A172 (cell line): ENCODE results near the gene GPA33. TPM values are rescaled to one million over a fixed set of nuclear protein-coding genes. Genes with fewer than 3 reads are reported as not detected.

Experiments used
- DNase-seq: peaks from one replicate; pipeline ENCODE4 v3.0.0-alpha.2; 2015; ENCODE audit warnings: low spot score
- total RNA-seq: library from RNA; depleted of rRNA; stranded (reverse); fragments of >200 nt; shearing (Covaris generic); gene quantifications from 2 replicates; pipeline ENCODE4 v1.2.3, GENCODE V29; 2014

The GPA33 gene
- total RNA-seq, 1 experiment from 2014 or later = not detected

DNA sequence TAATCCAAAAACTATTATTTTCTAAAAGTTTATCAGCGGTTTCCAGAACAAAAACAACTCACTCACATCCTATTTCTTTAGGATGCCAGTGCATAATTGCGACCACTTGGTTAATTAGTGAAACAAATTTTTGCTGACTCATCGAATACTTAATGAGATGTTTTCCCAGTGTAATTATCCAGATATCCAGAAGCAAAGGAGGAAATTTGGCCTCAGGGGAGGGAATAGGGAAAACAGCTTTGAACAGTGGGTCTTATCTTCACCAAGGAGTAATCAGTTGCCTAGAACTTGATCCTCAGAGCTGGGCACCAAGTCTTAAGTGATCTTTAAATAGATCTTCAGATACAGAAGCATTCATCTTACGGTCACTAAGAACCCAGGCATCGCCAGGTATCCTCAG, 28.0 kb upstream of the GPA33 start:
- DNase-seq = no peak

DNA sequence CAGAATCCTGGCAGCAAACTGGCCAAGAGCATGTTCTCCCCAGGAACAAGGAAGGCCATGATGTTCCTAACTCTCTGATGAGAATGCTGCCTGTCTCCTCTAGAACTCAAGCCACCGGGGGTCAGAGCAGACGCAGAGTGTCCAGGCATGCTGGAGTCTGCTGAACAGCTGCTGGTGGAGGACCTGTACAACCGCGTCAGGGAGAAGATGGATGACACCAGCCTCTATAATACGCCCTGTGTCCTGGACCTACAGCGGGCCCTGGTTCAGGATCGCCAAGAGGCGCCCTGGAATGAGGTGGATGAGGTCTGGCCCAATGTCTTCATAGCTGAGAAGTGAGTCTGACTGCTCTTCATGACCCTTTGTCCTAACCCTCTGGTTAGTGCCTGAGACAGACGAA, 27.0 kb upstream of the GPA33 start:
- DNase-seq = no peak

DNA sequence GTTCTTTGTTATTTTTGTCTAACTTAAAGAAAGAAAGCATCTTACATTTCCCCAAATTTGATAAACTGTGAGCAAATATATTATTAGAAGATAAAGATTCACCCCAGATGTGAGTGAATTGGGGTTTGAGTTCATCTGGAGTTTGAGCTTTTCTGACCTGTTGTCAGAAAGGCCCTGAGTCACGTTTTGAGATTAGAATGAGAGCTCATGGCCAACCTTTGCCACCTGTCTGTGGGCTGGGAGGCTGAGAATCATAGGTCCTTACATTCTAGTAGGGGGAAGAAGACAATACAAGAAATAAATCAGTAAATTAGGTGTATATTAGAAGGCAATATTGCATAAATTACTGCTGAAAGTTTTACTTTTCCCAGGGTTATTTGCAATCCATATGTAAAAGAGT, 26.0 kb upstream of the GPA33 start:
- DNase-seq = no peak

DNA sequence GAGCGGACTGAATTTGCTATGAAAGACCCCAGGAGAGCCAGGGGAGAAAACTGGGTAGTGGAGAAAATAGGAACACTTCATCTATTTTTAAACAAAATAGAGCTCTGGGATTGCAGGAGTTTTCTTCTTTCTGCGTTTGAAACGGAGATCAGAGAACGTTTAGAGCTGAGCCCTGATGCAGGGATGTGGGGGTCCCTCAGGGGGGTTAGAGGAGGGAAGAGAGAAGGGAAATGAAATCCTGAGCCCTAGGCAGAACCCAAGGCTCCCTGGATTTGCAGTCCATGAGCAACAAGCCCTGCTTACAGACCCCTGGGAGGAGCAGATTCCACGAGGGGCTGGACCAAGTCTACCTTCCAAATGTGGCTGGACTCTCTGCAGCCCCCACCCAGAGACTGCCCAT, 25.5 kb upstream of the GPA33 start:
- DNase-seq = no peak

DNA sequence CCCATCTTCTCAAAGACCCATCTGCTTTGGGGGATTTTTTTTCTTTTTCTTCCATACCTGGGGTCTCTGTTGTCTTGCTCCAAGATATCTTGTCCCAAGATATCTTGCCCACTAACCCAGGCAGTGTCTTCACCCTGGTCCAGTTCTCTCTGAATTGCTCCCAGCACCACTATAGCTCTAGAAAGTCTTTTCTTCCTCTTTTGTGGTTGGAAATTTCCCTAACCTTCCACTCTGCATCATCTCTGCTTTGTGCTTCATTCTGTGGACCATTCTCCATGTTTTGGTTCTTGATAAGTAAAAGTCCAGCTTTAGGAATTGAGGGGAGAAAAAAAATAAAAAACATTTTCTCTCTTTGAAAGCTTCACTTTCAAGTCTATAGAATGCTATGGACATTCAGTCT, 24.5 kb upstream of the GPA33 start:
- no peak for DNase-seq

DNA sequence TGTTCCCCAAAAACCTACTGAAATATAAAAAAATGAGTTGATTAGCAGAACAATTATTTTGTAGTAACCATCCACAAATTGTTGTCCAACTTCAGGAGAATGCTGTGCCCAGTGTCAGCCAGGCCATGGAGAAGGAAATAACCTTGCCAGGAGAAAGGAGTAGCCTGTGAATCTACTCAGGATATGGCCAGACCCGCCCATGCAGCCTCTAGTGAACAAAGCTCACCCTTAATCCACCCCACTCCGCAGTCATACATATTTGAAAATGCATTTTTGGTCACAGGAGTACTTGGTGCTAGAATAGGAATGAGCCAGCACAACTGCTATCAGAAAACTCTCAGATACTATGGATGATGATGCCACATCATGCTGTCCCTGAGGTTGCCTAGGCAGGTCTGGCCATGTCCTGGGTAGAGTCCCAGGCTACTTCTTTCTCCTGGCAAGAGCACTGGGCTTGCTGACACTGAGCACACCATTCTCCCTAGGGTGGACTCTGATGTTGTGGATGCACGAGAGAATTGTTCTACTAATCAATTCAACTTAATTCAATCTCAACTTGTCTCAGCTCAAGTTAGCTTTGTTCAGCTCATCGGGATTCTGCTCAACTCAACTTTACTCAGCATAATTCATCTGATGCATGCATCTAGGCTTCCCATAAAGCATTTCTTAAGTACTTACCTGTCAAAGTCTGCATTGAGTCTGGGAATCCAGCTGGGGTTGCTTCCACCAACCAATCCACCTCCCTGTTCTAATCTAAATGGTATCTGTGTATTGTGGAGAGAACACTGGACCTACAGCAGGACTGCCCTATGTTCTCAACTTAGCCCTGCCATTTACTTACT, 21.9 kb upstream of the GPA33 start:
- no peak for DNase-seq

DNA sequence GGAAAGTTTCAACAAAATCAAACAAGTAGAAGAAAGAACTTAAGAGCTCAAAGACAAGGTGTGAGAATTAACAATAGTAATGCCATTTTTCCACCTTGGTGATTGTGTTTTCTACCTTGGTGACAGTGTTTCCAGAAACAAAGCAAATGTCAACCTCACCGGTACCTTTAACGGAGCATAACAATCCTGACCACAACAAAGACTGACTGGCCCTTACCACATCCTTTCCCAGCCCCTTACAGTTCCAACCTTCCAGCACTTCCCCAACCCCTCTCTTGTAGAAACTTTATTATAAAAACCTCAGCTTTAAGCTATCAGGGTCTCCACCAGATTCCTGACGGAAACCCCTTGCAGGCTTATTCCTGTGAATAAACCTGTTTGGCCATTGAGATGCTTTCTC, 20.4 kb upstream of the GPA33 start:
- no peak for DNase-seq

DNA sequence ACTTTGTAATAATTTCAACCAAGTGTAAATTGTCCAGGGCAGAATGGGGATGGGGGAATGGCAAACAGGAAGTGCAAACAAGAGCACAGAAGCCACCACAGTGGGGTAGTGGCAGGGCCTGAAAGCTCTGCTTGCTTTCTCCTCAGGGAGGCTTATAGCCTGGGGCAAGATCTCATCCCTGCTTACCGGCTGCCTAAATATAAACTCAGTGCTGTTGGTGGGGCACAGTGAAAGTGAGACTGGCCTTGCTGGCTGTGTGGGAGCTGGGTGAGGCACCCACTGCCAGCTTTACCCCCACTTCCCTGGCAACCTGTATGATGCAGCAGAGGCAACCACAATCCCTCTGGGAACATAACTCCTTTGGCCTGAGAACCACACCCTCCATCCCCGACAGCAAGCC, 18.9 kb upstream of the GPA33 start:
- peak; percentile 40 for DNase-seq

DNA sequence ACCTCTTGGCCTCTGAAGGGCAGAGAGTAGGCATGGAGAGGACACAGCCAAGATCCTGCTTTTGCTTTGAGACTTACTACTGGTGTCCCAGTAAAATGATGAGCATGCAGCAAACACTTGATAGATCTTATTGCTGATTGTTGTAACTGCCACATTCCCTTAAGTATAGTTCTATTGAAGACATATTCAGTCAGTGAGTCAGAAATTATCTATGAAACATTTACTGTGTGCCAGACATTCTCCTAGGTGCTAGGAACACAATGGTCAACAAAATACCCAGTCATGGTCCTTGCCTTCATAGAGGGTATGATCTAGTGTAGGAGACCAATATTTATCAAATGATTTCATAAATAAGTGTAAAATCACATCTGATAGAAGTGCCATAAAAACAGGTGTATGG, 17.3 kb upstream of the GPA33 start:
- DNase-seq = no peak

DNA sequence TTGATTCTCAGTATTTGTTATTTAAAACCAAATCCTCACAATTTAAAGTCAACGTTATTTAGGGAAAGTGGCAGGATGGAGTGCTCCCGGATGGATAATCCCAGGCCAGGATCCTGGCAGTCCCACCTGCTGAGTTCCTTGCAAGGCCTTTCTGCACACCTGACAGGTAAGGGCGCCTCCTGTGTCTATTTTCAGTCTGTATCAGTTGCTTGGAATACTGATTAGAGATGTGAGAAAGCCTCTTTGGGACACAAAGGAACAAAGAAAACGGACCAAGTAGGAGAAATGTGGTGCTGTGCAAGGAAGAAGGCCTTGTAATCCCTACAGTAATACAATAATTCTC, 15.9 kb upstream of the GPA33 start:
- DNase-seq = no peak

DNA sequence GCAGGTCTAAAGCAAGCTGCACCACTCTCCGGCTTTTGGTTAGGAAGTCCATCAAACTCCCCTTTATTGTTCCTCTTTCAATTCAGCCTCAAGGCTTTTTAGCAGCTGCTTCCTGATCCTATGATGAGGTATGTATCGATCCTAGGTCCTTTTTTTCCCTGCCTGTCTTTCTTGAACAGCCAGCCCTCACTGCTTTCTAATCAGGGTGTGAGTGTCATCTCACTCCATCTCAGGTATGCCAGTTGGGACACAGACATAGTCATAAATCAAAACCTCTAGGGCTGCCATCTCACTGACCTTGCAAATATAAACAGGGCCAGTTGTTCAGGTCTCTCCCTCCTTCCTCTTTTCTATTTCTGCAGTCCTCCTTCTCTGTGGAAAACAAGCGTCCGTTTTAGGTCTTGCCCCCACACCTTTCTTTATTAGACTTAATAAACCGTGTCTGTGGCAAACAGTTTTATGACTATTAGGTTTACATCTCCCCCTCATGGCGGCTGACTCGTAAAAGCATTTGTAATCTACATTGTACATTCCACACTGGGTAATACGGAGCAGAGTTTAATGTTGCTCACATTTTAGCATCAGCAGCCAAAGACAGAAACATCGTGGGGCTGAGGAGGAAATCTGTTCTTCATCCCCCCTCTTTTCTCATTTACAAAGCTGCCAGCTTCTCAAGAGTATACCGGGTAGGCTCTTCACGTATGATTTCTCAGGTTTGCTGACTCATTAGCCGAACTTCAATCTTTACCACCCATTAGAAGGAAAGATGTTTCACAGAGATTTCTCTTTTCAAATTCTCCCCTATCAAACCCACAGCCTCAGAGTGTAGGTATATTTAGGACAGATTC, 15.3 kb upstream of the GPA33 start:
- DNase-seq = no peak

DNA sequence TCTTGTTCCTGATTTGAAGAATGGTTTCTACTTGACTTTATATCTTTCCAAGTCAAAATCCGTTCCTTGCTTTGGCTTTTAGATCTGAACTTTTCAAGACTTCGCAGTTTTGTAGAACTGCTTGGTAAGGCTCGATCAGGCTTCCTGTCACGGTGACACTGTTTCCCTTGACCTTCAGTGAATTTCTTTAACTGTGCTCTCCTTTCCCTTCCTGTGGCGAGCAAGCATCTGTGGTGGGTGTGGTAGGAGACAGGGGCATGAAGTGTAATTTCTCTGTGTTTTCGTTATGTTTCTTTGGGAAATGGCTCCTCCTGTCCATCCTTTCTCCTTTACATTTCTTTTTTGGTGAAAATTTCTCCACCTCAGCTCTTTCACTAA, 14.1 kb upstream of the GPA33 start:
- no peak for DNase-seq

DNA sequence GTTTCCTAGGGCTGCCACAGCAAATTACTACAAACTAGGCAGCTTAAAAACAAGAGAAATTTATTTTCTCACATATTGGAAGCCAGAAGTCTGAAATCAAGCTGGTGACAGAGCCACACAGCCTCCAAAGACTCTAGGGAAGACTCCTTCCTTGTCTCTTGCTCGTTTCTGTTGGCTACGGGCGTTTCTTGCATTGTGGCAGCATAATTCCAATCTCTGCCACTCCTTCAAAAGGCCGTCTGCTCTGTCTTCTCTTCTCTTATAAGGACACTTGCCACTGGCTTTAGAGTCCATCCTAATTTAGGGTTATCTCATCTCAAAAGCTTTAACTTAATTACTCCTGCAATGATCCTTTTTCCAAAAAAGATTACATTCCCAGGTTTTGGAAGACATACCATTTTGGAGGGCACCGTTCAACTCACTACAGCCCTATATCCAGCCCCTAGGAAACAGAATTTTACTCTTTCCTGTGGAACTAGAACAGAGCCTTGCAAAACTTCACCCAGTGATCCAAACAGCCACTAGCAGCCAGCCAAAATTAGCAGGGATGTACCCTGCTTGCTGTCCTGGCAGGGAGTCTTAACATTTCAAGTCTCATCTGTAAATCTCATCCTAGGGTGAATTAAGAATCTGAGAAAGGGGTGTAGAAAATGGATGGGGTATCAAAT, 12.9 kb upstream of the GPA33 start:
- no peak for DNase-seq

DNA sequence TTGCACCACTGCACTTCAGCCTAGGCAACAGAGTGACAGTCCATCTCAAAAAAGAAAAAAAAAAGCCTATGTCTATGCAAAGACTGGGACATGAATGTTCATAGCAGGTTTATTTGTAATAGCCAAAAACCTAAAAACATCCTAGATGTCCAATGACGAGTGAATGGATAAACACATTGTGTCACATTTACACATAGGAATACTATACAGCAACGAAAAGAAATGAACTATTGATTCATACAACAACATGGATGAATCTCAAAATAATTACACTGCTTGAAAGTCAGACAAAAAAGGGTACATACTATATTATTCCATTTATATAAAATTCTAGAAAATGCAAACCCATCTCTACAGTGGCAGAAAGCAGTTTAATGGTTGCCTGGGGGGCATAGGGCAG, 11.6 kb upstream of the GPA33 start:
- no peak for DNase-seq

DNA sequence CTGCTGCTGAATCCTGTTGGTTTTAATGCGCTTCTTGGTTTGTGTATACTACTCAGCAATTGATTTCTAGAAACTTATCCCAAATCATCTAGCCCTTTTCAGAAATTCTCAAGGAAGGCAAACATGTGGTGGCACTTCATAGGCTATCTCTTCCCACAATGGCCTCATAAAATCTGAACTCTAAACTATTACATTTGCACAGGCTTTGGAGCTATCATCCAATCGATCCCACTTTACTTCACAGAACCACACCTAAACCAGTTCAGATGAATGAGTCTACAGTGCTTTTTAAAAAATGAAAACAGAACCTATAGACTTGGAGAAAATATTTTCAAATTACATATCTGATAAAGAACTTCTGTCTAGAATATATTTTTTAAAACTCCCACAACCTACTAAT, 10.6 kb upstream of the GPA33 start:
- no peak for DNase-seq

DNA sequence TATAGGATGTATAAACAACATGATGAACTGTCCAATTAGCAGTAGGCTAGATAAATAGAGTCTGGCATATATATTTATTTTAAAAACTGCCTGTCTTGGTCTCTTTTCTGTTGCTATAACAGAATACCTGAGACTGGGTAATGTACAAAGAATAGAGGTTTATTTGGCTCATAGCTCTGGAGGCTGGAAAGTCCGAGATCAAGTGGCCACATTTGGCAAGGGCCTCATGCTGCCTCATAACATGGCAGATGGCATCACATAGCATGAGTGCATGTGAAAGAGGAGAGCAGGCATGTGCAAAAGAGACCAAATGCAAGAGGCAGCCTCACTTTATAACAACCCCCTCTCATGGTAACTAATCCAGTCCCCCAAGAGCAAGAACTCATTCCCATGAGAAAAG, 9.7 kb upstream of the GPA33 start:
- no peak for DNase-seq

DNA sequence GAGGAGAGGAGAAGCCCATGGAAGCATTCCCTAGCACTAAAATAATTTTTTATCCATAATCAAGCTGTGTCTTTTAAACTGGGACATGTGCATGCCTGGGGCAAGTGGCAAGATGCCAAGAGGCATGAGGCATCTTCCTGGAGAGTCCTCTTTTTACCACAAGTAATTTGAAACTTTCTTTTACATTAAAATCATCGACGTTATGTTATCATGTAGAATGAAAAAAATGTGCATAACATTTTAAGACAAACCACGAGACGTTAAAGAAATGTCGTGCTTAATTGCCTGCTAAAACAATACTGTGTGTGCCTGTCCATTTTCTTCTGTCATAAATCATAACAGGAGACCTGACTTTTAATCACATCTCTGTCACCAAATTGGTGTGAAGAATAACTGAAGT, 5.2 kb upstream of the GPA33 start:
- peak; percentile 68 for DNase-seq

DNA sequence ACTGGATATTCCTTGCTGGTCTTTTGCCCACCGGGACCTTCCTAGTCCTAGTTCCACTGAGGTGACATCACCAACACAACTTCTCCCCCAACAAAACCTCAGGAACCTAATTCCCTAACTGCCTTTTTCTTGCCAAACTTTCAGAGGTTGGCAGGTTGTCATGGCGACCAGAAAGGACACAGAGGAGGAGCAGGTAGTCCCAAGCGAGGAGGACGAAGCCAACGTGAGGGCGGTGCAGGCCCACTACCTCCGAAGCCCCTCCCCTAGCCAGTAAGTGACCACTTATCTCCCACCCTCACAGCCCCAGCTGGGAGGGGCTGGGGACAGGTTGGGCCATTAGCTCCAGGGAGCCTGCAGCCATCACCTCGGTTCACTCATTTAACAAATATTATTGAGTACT, 4.5 kb upstream of the GPA33 start:
- no peak for DNase-seq

DNA sequence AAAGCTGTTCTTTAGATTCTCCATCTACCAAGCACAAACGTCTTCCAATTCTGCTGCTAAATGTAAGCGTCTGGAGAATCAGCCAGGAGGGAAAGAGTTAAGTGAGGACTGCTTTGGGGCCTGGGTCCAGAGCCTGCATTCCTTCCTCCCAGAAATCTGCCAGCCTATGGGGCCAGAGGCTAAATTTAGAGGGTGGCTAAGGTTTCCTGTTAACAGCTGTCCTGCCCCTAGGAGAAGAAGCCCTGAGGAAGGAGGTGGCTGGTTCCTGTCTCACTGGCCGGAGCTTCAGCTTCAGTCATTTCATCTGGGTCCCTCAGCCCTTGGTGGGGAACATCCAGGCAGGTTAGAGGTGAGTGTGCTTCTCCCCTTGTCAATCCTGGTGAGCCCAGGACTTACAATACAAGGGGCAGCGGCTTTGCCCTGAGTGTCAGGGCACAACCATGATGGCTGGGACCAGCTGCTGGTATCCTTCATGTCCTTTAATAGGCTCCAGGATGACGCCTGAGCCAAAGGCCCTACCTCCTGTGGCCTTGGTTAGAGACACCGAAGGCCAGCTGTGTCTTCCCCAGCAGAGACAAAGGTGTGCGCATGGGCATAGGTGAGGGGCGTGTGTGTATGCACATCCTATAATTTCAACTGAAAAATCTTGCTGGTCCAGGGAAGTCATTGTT, 3.8 kb upstream of the GPA33 start, which contains the start of gene STYXL2:
STYXL2 (plus strand) TSS at position 230 of the 671 bp plus-strand sequence. CDS start 775 bp downstream, outside the sequence.
- DNase-seq = no peak

DNA sequence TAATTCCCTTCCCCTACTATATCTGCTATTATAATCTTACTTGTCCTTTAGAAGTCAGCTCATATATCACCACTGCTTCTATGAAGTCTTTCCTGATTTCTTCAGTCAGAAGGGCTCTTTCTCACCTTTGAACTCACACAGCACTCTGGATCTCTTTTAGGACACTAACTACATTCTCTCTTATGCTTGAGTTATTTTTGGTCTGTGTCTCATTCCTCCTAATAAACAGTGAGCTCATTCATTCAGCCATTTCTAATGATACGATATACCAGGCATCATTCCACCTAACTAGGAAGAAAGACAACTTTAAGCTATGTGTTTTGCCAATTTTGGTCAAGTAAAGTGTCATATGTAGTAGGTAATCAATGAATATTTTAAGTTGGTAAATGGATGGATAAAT, 2.5 kb upstream of the GPA33 start:
- DNase-seq = no peak

DNA sequence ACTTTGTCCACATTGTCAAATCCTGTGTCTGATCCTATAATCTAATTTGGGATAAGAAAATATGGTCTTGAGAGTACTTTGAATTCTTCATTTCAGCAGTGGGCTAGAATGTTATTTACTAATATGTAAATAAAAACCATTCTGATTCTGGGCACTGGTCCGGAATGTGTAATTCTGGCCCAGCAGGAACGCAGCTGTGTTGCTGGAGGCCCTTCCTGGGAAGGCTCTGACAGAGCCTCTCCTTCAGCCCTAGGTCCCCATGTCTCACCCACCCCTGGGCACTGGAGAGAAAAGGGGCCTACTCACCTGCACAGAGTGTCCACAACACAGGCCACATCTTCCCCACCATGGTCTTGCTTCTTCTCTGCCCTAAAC, 251 bp downstream of the GPA33 start:
- DNase-seq = no peak

DNA sequence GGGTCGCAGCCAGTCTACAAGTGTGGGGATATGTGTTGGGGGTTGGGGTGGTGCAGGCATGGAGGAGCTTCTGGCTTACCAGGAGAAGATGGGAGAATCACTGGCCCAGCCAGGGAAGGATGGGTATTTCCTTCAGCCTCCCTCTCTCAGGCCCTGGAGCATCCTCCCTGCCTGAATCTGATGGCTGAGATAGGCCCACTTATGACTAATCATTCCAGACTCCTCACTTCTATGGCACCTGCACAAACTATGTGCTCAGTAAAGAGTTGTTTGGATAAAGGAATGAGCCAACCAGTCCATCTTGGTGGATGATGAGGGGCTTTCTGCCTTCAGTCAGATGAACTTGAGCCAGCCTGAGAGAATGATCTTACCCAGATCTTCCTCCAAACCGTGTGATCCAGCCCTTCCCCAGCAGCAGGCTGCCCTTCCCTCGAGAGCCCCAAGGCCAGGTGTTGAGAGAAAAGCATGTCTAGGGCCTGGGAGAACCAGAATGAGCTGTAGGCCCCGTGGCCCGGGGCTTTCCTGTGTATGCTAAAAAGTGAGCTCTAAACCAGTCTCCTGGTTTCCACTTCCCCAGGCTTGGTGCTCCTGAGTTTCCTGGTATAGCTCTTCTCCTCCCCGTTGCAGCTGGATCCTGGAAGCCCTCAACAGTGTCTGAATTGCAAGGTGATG, 1.3 kb downstream of the GPA33 start:
- DNase-seq = no peak
